ENCODE data around the gene XPNPEP1. TPM values are rescaled to one million over a fixed set of nuclear protein-coding genes. Genes with fewer than 3 reads are reported as not detected.
A peak's percentile ranks its signal among the peaks of the same experiment; 100 is the strongest.

XPNPEP1 gene
- total and polyA plus RNA-seq, 12 donors = 17.8 to 103 (median 58.4) TPM

GRCh38 chr10:109904397-109904796, 18.9 kb downstream of the XPNPEP1 start:
- no peak for TF ChIP-seq POLR2A (IDR thresholded peaks at IDR 0.05)
- TF ChIP-seq, protein P1, sequence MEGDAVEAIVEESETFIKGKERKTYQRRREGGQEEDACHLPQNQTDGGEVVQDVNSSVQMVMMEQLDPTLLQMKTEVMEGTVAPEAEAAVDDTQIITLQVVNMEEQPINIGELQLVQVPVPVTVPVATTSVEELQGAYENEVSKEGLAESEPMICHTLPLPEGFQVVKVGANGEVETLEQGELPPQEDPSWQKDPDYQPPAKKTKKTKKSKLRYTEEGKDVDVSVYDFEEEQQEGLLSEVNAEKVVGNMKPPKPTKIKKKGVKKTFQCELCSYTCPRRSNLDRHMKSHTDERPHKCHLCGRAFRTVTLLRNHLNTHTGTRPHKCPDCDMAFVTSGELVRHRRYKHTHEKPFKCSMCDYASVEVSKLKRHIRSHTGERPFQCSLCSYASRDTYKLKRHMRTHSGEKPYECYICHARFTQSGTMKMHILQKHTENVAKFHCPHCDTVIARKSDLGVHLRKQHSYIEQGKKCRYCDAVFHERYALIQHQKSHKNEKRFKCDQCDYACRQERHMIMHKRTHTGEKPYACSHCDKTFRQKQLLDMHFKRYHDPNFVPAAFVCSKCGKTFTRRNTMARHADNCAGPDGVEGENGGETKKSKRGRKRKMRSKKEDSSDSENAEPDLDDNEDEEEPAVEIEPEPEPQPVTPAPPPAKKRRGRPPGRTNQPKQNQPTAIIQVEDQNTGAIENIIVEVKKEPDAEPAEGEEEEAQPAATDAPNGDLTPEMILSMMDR (IDR thresholded peaks at IDR 0.05) = no peak
- intact Hi-C loops (cut with DNase I) = no loop called here
- Histone ChIP-seq H3K4me3 (no peak overlapping the region), H3K4me1 (replicated peaks in 1 of 2) (peaks cover 5 to 25% of the 10 kb centered on the region in 2 donors), H3K27ac (no peak overlapping the region), H3K27me3 (no peaks in the 10 kb centered on the region), H3K9me3 (replicated peaks in 1 of 3) (no peaks in the 10 kb centered on the region), H3K36me3 (replicated peaks in 1 of 2) (peaks cover 0 to 10% of the 10 kb centered on the region in 2 donors)
- 94 to 99% (median 98%) methylated on average over 2 of the region's 2 CpGs for WGBS, 4 donors
- DNase-seq = no peak

DNA sequence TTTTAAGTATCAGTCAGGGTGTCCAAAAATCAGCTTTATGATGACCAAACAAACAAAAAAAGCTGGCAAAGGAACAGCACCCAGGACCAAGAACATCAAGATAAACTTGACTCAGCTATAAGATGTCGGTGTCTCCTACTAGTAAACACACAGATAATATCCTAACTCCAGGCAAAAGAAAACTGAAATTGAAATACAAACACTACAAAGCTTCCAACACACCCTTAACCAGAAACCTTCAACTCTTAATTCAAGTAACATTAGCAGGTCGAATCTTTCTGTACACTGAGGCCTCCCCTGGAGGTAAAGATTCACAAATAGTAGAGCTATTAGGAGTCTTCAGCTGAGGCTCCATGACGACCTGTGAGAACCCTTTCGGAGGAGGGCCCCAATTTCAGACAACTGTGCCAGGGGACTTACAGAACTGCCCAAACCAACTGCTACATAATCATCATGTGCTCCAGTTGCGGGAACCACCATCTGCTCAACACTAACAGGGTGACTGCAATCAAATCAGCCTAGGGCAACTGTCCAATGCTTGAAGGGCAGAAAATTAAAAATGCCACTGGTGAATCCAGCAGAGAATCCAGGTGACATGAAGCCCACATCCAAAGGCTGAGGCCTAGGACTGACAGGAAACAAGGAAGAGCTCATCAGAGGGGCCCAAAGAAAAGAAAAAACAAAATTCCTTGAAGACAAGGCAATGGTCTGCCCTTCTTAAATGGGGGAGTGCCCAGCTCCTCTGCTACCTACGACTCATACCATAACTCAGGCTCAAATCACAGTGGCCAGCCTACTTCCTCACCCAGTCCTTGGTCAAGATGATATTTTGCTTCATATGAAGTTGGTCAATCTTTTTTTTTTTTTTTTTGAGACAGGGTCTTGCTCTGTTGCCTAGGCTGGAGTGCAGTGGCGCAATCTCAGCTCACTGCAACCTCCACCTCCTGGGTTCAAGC, 20.0 kb downstream of the XPNPEP1 start:
- peaks cover 0 to 10% of the 10 kb centered on the region in 2 donors for H3K36me3 ChIP-seq (replicated peaks in 1 of 2)
- WGBS, 4 donors = 66 to 87% (median 75%) methylated on average over 7 of the region's 7 CpGs
- peak overlapping the region in 2 of 5 donors; percentile 4 to 9 for H3K27ac ChIP-seq
- DNase-seq = no peak
- no peaks in the 10 kb centered on the region for H3K9me3 ChIP-seq (replicated peaks in 1 of 3)
- H3K4me3 ChIP-seq = no peak overlapping the region
- no peaks in the 10 kb centered on the region for H3K27me3 ChIP-seq
- peaks cover 5 to 30% of the 10 kb centered on the region in 2 donors for H3K4me1 ChIP-seq (replicated peaks in 1 of 2)
- intact Hi-C loops (cut with DNase I) = no loop called here
- TF ChIP-seq, protein P1 (IDR thresholded peaks at IDR 0.05) = no peak
- no peak for TF ChIP-seq POLR2A (IDR thresholded peaks at IDR 0.05)

DNA sequence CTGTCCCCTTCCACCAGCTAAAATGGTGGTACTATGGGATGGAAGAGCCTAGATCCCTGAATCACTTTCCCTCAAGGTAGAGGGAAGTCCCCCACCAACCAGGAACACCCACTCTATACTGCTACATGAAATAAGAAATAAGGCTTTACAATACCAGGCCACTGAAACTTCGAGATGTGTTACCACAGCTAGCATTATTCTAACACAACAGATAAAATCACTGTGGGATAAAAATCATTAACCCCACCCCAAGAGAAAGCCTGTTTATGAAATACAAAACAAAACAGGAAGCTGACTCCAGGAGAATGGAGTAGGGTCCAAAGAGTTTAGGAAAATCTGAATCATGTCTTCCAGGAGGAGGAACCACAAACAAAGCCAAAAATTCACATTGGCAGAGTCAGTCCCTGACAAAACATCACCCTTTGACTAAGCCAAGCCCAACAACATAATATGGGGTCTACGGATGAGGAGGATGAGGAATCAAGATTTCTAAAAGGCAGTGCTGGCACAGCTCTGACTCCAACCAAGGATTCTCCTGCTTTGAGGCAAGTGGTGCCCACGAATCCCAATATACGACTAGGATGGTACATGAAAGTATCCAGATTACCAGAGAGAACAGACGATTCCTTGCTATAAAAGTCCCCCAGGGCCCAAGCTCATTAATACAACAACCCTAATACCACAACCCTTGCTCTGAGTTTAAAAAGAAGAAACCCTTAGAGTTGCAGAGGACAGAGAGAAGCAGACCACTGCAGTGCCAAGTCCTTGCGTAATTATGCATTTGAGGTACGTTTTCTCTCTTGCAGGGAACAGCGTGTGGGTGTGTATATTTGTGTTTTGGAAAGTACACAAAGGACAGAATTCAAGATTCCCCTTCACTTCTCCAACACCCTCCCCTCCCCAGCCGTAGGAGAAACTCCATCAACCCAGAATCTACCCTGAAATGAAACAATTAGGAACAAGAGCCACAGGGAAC, 23.7 kb downstream of the XPNPEP1 start:
- no peak for TF ChIP-seq POLR2A (IDR thresholded peaks at IDR 0.05)
- TF ChIP-seq, protein P1 (IDR thresholded peaks at IDR 0.05) = no peak
- H3K27ac ChIP-seq = peak overlapping the region in 2 of 5 donors; percentile 52 to 72
- peaks cover 8 to 46% of the 10 kb centered on the region in 2 donors for H3K4me1 ChIP-seq (replicated peaks in 1 of 2)
- H3K9me3 ChIP-seq (replicated peaks in 1 of 3) = no peaks in the 10 kb centered on the region
- H3K27me3 ChIP-seq = no peaks in the 10 kb centered on the region
- no peaks in the 10 kb centered on the region for H3K36me3 ChIP-seq (replicated peaks in 1 of 2)
- WGBS, 4 donors = 75 to 78% (median 75%) methylated on average over 9 of the region's 9 CpGs
- H3K4me3 ChIP-seq = no peak overlapping the region
- intact Hi-C loops (cut with DNase I) = no loop called here
- DNase-seq = no peak

All from adrenal gland (tissue), 12 donors.